SK-N-MC (cell line): ENCODE data around the gene OR11A1.

Experiments
- EZH2 ChIP-seq: fragments of 200-600 bp; sonication (generic); IDR thresholded peaks from one replicate; pipeline ENCODE4 v1.6.1; 2017; ENCODE audit warnings: antibody characterized with exemption
- FOXP2 ChIP-seq: optimal IDR thresholded peaks from 2 replicates; pipeline ENCODE3; 2011; ENCODE audit warnings: mild to moderate bottlenecking, moderate library complexity; ENCODE audit not compliant: insufficient read depth; ENCODE audit errors: extremely low read length, control extremely low read depth
- POLR2AphosphoS5 ChIP-seq: IDR thresholded peaks from 2 replicates; pipeline ENCODE4 v1.6.1; 2012; ENCODE audit warnings: mild to moderate bottlenecking, low read depth, low read length, borderline replicate concordance

GRCh38 chr6:29495571-29495970, 38.7 kb upstream of the OR11A1 start:
- TF ChIP-seq EZH2 = no peak
- TF ChIP-seq POLR2AphosphoS5 = no peak
- no peak for TF ChIP-seq FOXP2
